H9 (cell line): ENCODE data around the gene SMARCC2. TPM values are rescaled to one million over a fixed set of nuclear protein-coding genes. Genes with fewer than 3 reads are reported as not detected.
A peak's percentile ranks its signal among the peaks of the same experiment; 100 is the strongest.

Experiments
- DNase-seq: peaks from one replicate; pipeline ENCODE4 v3.0.0-alpha.2; 2017
- H2AFZ ChIP-seq: one replicate; pipeline ENCODE4 v1.6.1; 2013; ENCODE audit warnings: mild to moderate bottlenecking, low read length, control low read depth, moderate library complexity
- H2AK5ac ChIP-seq: 2 replicates; pipeline ENCODE4 v1.6.1; 2013; ENCODE audit warnings: low read length, control low read depth, mixed read lengths; ENCODE audit not compliant: insufficient read length
- H2BK120ac ChIP-seq: one replicate; pipeline ENCODE4 v1.6.1; 2013; ENCODE audit warnings: low read depth, mild to moderate bottlenecking, low read length, control low read depth, inconsistent platforms; ENCODE audit not compliant: poor library complexity, severe bottlenecking
- H2BK12ac ChIP-seq: 2 replicates; pipeline ENCODE4 v1.6.1; 2013; ENCODE audit warnings: low read length, control low read depth, mixed read lengths, low read depth; ENCODE audit not compliant: insufficient read length
- H2BK15ac ChIP-seq: 2 replicates; pipeline ENCODE4 v1.6.1; 2013; ENCODE audit warnings: low read depth, low read length, control low read depth
- H2BK20ac ChIP-seq: one replicate; pipeline ENCODE4 v1.6.1; 2013; ENCODE audit warnings: low read depth, mild to moderate bottlenecking, low read length, control low read depth, inconsistent platforms; ENCODE audit not compliant: poor library complexity, severe bottlenecking
- H2BK5ac ChIP-seq: 2 replicates; pipeline ENCODE4 v1.6.1; 2013; ENCODE audit warnings: low read length, control low read depth, mixed read lengths; ENCODE audit not compliant: insufficient read length
- H3K14ac ChIP-seq: 2 replicates; pipeline ENCODE4 v1.6.1; 2013; ENCODE audit warnings: low read length, control low read depth; ENCODE audit not compliant: insufficient read depth
- H3K18ac ChIP-seq: 2 replicates; pipeline ENCODE4 v1.6.1; 2013; ENCODE audit warnings: low read depth, mild to moderate bottlenecking, mixed read lengths, low read length, control low read depth; ENCODE audit not compliant: insufficient read length
- H3K23ac ChIP-seq: 2 replicates; pipeline ENCODE4 v1.6.1; 2013; ENCODE audit warnings: low read length, control low read depth, mixed read lengths, low read depth; ENCODE audit not compliant: insufficient read length
- H3K23me2 ChIP-seq: 2 replicates; pipeline ENCODE4 v1.6.1; 2013; ENCODE audit warnings: low read depth, mild to moderate bottlenecking, mixed read lengths, low read length, control low read depth; ENCODE audit not compliant: insufficient read length, poor library complexity, severe bottlenecking
- H3K27ac ChIP-seq: 2 replicates; pipeline ENCODE4 v1.5.1; 2013; ENCODE audit warnings: low read length, control low read depth, mixed read lengths, low read depth; ENCODE audit not compliant: insufficient read length
- H3K27me3 ChIP-seq: 2 replicates; pipeline ENCODE4 v1.6.1; 2013; ENCODE audit warnings: low read length, control low read depth, inconsistent platforms; ENCODE audit not compliant: insufficient read depth
- H3K4ac ChIP-seq: 2 replicates; pipeline ENCODE4 v1.6.1; 2013; ENCODE audit warnings: low read depth, mild to moderate bottlenecking, control low read depth, inconsistent platforms, low read length, moderate library complexity
- H3K4me1 ChIP-seq: 2 replicates; pipeline ENCODE4 v1.6.1; 2013; ENCODE audit warnings: low read length, control low read depth, inconsistent platforms; ENCODE audit not compliant: insufficient read depth
- H3K4me2 ChIP-seq: 2 replicates; pipeline ENCODE4 v1.6.1; 2013; ENCODE audit warnings: low read length, control low read depth, mixed read lengths; ENCODE audit not compliant: insufficient read length, insufficient read depth
- H3K56ac ChIP-seq: 2 replicates; pipeline ENCODE4 v1.6.1; 2013; ENCODE audit warnings: low read depth, mild to moderate bottlenecking, mixed read lengths, low read length, control low read depth; ENCODE audit not compliant: insufficient read length
- H3K79me1 ChIP-seq: 2 replicates; pipeline ENCODE4 v1.6.1; 2013; ENCODE audit warnings: low read depth, mild to moderate bottlenecking, moderate library complexity, low read length, control low read depth, inconsistent platforms; ENCODE audit not compliant: insufficient read depth, poor library complexity, severe bottlenecking
- H3K79me2 ChIP-seq: 2 replicates; pipeline ENCODE4 v1.6.1; 2013; ENCODE audit warnings: low read length, control low read depth, inconsistent platforms; ENCODE audit not compliant: insufficient read depth
- H3K9ac ChIP-seq: 2 replicates; pipeline ENCODE4 v1.6.1; 2013; ENCODE audit warnings: low read length, control low read depth, mixed read lengths; ENCODE audit not compliant: insufficient read length; ENCODE audit errors: extremely low read depth
- H3K9me3 ChIP-seq: one replicate; pipeline ENCODE4 v1.6.1; 2013; ENCODE audit warnings: low read depth, low read length, inconsistent platforms; ENCODE audit not compliant: control insufficient read depth
- H3T11ph ChIP-seq: one replicate; pipeline ENCODE4 v1.6.1; 2013; ENCODE audit warnings: mild to moderate bottlenecking, low read length, control low read depth, inconsistent platforms
- H4K20me1 ChIP-seq: one replicate; pipeline ENCODE4 v1.6.1; 2013; ENCODE audit not compliant: control insufficient read depth, insufficient read length, insufficient read depth
- H4K5ac ChIP-seq: 2 replicates; pipeline ENCODE4 v1.6.1; 2013; ENCODE audit warnings: low read depth, mild to moderate bottlenecking, mixed read lengths, low read length, control low read depth; ENCODE audit not compliant: insufficient read length
- H4K8ac ChIP-seq: replicated peaks from 2 replicates; pipeline ENCODE4 v1.6.1; 2013; ENCODE audit warnings: low read length, control low read depth, mixed read lengths, low read depth; ENCODE audit not compliant: insufficient read length
- H4K91ac ChIP-seq: 2 replicates; pipeline ENCODE4 v1.6.1; 2013; ENCODE audit warnings: low read depth, mild to moderate bottlenecking, moderate library complexity, mixed read lengths, low read length, control low read depth; ENCODE audit not compliant: insufficient read length
- H3K27ac Mint-ChIP-seq, 3 experiments: 2 replicates in 2 of 3; 3 replicates in 1 of 3; pipeline ENCODE4 v1.8.0; 2020 to 2021; ENCODE audit warnings: mixed read lengths in 3 of 3, mild to moderate bottlenecking in 1 of 3, moderate library complexity in 1 of 3
- H3K27me3 Mint-ChIP-seq: 2 replicates; pipeline ENCODE4 v1.8.0; 2021; ENCODE audit warnings: low read depth, mild to moderate bottlenecking, moderate library complexity, mixed read lengths
- H3K36me3 Mint-ChIP-seq, 3 experiments: 2 replicates in 2 of 3; 3 replicates in 1 of 3; pipeline ENCODE4 v1.8.0; 2020 to 2021; ENCODE audit warnings: low read depth in 3 of 3, mixed read lengths in 3 of 3; ENCODE audit not compliant: insufficient read depth in 1 of 3
- H3K4me1 Mint-ChIP-seq, 2 experiments: 2 replicates each; pipeline ENCODE4 v1.8.0; 2020; ENCODE audit warnings: mixed read lengths in 2 of 2
- H3K4me3 Mint-ChIP-seq, 2 experiments: 2 replicates in 1 of 2; 3 replicates in 1 of 2; pipeline ENCODE4 v1.8.0; 2020 to 2021; ENCODE audit warnings: mild to moderate bottlenecking in 2 of 2, mixed read lengths in 2 of 2, moderate library complexity in 1 of 2
- H3K9me3 Mint-ChIP-seq, 2 experiments: 2 replicates in 1 of 2; 3 replicates in 1 of 2; pipeline ENCODE4 v1.8.0; 2020; ENCODE audit warnings: mild to moderate bottlenecking in 2 of 2, mixed read lengths in 2 of 2, moderate library complexity in 1 of 2
- CTCF ChIP-seq: fragments of 200-600 bp; sonication (generic); conservative IDR thresholded peaks from 3 replicates; pipeline ENCODE4 v1.8.0; 2021; ENCODE audit warnings: antibody characterized with exemption, mild to moderate bottlenecking
- WGBS: extraction: QIAGEN DNeasy Blood & Tissue Kit; methylation state at CpG from one replicate; pipeline ENCODE4 v1.1.7; 2013; ENCODE audit warnings: missing lambda C conversion rate, low lambda C conversion rate, mixed read lengths; ENCODE audit not compliant: insufficient read length; ENCODE audit errors: extremely low coverage; 5-methylcytosine and 5-hydroxymethylcytosine counted together
- total RNA-seq: library from RNA; stranded (reverse); gene quantifications from 2 replicates; pipeline ENCODE4 v1.2.1, GENCODE V29; 2021

Gene SMARCC2
- total RNA-seq, 1 experiment from 2014 or later, result 86.9 TPM

- TF ChIP-seq CTCF, result no peak
- H2BK20ac ChIP-seq, result no peak overlapping the region
- H3K4ac ChIP-seq, result no peak overlapping the region
- Mint-ChIP-seq H3K4me1 (peaks cover 26 to 35% of the 10 kb centered on the region in 2 experiments), H3K4me3 (peak overlapping the region; percentile 90 to 95), H3K27ac (peak overlapping the region; percentile 90 to 95 (median 94); a peak in 6 of 7 replicates), H3K36me3 (peaks cover 18 to 27% (median 24%) of the 10 kb centered on the region in 3 experiments; a peak in 6 of 7 replicates), H3K9me3 (no peaks in the 10 kb centered on the region; a peak in 1 of 5 replicates), H3K27me3 (no peaks in the 10 kb centered on the region; the same call in 1 of the 2 replicates)
- H3K27me3 ChIP-seq, result no peaks in the 10 kb centered on the region
- peak overlapping the region; percentile 40; the same call in 1 of the 2 replicates for H3K14ac ChIP-seq
- 0 out of 2 replicates have a peak, but pooled peaks cover 2% of the 10 kb centered on the region for H3K4me1 ChIP-seq
- H4K5ac ChIP-seq, result no peak overlapping the region
- no peak overlapping the region for H3K27ac ChIP-seq
- no peak overlapping the region for H3K23ac ChIP-seq
- H3K79me1 ChIP-seq, result no peaks in the 10 kb centered on the region
- peaks cover 16% of the 10 kb centered on the region for H3K23me2 ChIP-seq
- H2BK12ac ChIP-seq, result no peak overlapping the region
- no peak overlapping the region for H4K8ac ChIP-seq
- H2AK5ac ChIP-seq, result no peak overlapping the region
- no peak overlapping the region for H2BK5ac ChIP-seq
- no peak overlapping the region for H2BK120ac ChIP-seq
- DNase-seq, result no peak
- peak overlapping the region; percentile 83 for H3K4me2 ChIP-seq
- no peaks in the 10 kb centered on the region for H4K20me1 ChIP-seq
- H2BK15ac ChIP-seq, result no peak overlapping the region
- no peaks in the 10 kb centered on the region; the same call in 1 of the 2 replicates for H3K79me2 ChIP-seq
- H3K18ac ChIP-seq, result no peak overlapping the region
- no peak overlapping the region for H2AFZ ChIP-seq
- no CpG with 5 or more reads among the region's 8 CpGs for WGBS
- H3K56ac ChIP-seq, result no peak overlapping the region
- no peak overlapping the region for H3T11ph ChIP-seq
- no peak overlapping the region for H4K91ac ChIP-seq
- peak overlapping the region; percentile 82 for H3K9ac ChIP-seq
- no peaks in the 10 kb centered on the region for H3K9me3 ChIP-seq
Observed at GRCh38 chr12:56152756-56153677, 36.3 kb downstream of the SMARCC2 start.
